ENCODE measurements around the gene PRR5L.
"Not testable (repeated sequence)": the region's sequence is repeated elsewhere in the genome, so short reads cannot be mapped to it uniquely, and the experiment has no call there.

PRR5L gene

DNA sequence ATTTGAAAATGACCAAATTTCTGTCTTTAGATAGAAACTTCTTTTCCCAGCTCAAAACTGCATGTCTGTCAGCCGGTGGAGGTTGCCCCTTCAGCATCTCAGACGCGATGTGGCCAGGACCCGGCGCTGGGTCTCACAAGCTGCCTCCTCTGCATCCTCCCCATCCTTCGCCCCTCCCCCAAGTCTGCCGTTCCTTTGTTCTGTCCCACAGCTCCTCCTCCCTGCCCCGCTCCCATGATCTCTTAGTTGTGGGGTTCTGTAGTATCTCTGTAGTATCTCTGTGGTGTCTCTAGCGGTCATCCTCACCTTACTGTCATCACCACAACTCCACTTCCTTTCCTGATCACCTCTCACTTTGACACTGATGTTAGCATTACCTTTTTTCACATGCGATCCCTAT lies 164.1 kb downstream of the PRR5L start:
- no peak for DNase-seq (ENCODE audit: low read depth)

GRCh38 chr11:36462321-36462720 lies 166.2 kb downstream of the PRR5L start:
- DNase-seq (ENCODE audit: low read depth): no peak

- no peak for DNase-seq (ENCODE audit: low read depth)
Observed at GRCh38 chr11:36463781-36464180, 167.7 kb downstream of the PRR5L start.

GRCh38 chr11:36464720-36465119 lies 168.6 kb downstream of the PRR5L start:
- no peak for DNase-seq (ENCODE audit: low read depth)

DNA sequence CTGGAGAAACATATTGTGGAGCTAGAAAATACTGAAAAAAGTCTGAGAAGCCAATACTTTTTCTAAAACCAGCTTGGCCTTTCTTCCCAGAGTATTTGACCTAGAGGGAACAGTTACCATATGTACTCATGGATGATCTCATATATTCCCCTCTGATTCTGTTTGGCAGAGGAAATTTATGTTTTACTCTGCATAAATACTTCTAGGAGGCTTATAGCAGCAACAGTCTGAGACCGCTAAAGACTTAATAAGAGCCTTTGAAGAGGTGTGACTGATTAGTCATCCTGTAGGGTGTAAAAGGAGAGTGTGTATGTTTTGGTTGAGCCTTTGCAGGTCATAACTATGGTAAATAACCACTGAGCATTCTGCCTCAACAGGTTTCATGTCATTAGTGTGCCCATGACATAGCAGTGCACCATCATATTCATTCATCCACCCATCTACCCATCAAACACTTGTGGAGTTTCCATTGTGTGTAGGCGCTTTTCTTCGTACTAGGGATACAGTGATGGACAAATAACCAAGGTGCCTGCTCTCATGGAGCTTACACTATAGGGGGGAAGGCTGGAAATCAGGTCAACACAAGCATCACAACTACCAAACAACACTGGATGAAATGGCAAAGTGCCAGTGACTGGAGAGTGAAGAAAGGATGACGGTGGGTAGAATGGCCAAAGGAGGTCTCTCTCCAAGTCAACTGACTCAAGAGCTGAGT lies 169.5 kb downstream of the PRR5L start:
- no peak for DNase-seq (ENCODE audit: low read depth)

DNA sequence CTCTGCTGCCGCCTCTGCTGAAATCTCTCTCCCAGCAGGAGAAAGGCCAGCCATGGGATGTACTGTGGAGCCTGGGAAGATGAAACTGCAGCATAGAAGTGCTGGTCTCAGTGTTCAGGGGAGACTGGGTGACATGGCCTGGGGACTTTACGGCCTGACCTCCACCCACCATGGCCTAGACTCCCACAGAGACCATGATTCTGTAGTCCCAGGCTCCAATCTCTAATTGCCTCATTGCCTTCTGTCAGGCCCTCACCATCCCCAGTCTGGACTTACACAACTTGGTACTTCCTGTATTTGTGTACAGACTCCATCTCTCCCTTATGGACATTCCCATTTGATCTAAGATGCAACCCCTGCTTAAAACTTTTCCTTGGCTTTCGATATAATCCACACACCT lies 170.9 kb downstream of the PRR5L start:
- DNase-seq (ENCODE audit: low read depth): no peak

DNA sequence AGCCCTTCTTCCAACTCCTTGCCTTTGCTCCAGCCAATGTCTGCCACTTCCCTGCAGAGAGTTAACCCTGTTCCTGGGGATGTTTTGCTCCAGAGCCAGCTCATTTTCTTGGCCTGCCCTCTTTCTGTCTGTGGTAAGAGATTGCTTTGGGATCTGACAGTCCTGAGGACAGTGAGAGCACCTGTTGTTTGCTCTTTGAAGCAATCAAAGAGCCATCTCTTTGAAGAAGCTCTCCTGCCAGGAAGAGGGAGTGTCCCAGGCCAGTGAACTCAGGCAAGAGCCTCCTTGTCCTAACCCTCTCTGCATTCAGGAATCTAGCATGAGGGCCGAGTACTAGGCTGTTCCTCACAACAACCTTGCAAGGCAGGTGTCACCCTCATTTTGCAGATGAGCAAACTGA lies 171.8 kb downstream of the PRR5L start:
- no peak for DNase-seq (ENCODE audit: low read depth)

GRCh38 chr11:36469063-36469462 lies 173.0 kb downstream of the PRR5L start:
- DNase-seq (ENCODE audit: low read depth): no peak

GRCh38 chr11:36469881-36470802 lies 174.1 kb downstream of the PRR5L start:
- no peak for DNase-seq (ENCODE audit: low read depth)

- no peak for DNase-seq (ENCODE audit: low read depth)
Observed at GRCh38 chr11:36471577-36471976, 175.5 kb downstream of the PRR5L start.

DNA sequence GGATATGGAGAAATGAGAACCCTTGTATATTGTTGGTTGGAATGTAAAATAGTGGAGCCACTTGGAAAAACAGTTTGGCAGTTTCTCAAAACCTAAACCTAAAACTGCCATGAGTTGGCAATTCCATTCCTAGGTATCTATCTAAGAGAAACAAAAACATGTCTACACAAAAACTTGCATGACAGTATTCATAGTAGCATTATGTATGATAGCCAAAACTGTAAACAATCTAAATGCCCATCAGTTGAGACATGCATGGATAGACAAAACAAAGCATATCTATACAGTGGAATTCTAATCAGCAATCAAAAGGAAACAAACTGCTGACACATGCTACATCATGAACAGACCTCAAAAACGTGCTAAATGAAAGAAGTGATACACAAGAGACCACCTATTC lies 179.1 kb downstream of the PRR5L start:
- DNase-seq (ENCODE audit: low read depth): no peak

- DNase-seq (ENCODE audit: low read depth): no peak
Observed at GRCh38 chr11:36478700-36479329, 182.7 kb downstream of the PRR5L start.

DNA sequence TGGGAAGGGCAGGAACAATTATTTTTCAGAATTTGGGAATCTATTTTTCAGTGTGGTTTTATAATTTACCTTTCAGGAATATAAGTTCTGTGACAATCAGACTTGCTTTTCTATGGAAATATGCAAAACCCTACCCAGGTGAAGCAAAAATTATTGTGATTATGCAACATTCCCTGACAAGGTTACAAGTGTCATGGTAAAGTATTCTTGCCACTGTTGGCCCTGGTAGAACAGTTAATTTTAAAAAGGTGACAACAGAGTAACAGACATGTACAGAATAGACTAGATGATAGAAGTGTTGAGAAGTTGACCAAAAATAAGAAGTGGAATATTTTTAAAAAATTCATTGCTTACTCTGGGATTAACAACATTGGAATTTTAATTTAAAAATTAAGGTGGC lies 184.7 kb downstream of the PRR5L start:
- DNase-seq (ENCODE audit: low read depth): no peak

DNA sequence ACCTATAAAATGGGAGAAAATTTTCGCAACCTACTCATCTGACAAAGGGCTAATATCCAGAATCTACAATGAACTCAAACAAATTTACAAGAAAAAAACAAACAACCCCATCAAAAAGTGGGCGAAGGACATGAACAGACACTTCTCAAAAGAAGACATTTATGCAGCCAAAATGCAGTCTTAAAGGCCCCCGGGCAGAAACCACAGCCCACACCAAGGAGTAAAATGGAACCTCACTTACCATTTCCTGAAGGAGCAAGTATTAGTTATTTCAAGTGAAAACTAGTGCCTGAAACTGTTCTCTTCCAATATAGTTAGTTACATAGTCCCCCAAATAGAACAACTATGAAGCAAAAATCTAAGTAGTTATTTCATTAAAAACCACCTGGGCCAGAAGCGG lies 187.0 kb downstream of the PRR5L start:
- not testable (repeated sequence) for DNase-seq (ENCODE audit: low read depth)

GRCh38 chr11:36485298-36486002 lies 189.4 kb downstream of the PRR5L start:
- DNase-seq (ENCODE audit: low read depth): no peak

GRCh38 chr11:36487619-36488018 lies 191.5 kb downstream of the PRR5L start:
- no peak for DNase-seq (ENCODE audit: low read depth)

DNA sequence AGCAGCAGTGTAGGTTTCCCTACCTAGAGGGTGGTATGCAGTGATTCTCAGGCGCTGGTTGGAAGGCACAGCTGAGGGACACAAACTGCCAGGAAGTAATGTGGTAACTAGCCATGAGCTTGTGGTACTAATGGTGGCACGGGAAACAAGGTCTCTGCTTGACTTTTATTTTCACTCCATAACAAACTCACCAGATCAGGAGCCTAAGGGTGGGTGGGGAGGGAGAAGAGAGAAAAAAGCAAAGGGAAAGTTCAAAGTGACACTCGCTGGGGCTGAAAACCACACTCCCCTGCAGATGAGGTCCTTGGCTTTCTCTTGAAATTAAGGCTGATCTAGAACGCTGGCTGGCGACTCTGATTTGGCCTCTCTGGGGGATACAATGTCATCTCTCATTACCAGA lies 192.0 kb downstream of the PRR5L start:
- no peak for DNase-seq (ENCODE audit: low read depth)

DNA sequence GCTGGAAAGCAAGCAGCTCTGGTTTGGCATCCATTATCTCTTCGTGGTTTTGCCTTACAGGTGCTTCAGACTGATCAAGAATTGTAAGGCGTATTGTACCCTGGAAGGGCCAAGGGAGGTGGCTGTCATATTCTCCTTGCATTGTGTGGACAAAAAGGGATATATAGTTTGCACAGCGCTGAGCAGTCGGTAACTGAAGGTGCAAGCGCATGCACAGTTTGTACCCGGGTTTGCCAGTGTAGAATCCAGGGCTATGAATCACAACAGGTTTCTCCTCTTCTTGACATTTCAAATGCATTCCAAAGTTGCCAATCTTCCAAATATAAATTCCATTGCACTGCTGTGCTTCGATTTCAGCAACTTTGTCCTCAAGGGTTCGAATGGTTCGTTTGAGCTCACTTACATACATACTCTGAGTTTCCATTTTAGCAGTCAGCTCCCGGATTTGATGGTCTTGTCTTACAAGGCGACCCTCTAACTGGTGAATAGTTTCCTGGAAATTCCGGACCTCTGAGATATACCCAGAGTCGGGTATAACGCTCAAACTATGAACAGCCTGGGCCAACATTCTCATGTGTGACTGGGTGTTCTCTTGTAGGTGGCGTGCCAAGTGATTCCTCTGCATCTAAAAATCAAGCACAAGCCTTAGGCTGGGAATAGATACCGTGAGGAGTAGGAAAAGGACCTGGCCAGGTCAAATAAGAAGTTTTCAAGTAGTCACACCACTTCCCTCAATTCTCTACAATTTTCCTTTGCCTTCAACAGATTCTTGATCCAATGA lies 194.1 kb downstream of the PRR5L start:
- no peak for DNase-seq (ENCODE audit: low read depth)

- no peak for DNase-seq (ENCODE audit: low read depth)
Observed at GRCh38 chr11:36492724-36493304, 196.7 kb downstream of the PRR5L start.

DNA sequence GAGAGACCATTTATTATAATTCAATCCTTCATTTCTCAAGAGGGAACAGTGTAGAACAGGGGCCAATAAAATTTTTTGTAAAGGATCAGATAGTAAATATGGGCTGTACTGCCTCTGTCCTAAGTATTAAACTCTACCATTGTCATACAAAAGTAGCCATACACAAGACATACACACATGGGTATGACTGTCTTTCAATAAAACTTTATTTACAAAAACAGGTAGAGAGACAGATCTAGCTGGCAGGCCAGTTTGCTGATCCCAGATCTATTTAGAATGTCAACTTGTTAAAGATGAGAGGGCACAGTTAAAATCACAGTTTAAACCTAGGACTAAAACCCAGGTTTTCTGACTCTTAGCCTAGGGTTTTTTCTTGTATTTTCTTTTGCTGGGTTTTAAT lies 197.2 kb downstream of the PRR5L start:
- DNase-seq (ENCODE audit: low read depth): no peak

GRCh38 chr11:36498721-36499120 lies 202.6 kb downstream of the PRR5L start:
- no peak for DNase-seq (ENCODE audit: low read depth)

Measured in GM04503 (cell line).